Stimulated activated CD8-positive, alpha-beta memory T cell treated with anti-CD3 and anti-CD28 coated beads, Interleukin-7, amount 100 ng/mL, for 1 hour (primary cell): ENCODE measurements around the gene FGGY.

Experiments used
- DNase-seq, 2 donors: peaks; one replicate each; pipeline ENCODE4 v3.0.0-alpha.2; 2020; ENCODE audit warnings: low read depth in 2 of 2

The FGGY gene

GRCh38 chr1:59414406-59415133, 117.7 kb downstream of the FGGY start:
- DNase-seq: no peak

- no peak for DNase-seq
These were observed 118.5 kb downstream of the FGGY start for GRCh38 chr1:59415286-59415850.

- DNase-seq: no peak
These were observed 119.0 kb downstream of the FGGY start for GRCh38 chr1:59415881-59416280.

GRCh38 chr1:59417406-59417805, 120.5 kb downstream of the FGGY start:
- DNase-seq: no peak

GRCh38 chr1:59418363-59419144, 121.7 kb downstream of the FGGY start:
- no peak for DNase-seq

GRCh38 chr1:59419361-59420140, 122.7 kb downstream of the FGGY start:
- DNase-seq: no peak

GRCh38 chr1:59421232-59421920, 124.5 kb downstream of the FGGY start:
- no peak for DNase-seq

- DNase-seq: no peak
These were observed 126.2 kb downstream of the FGGY start for GRCh38 chr1:59422921-59423575.

GRCh38 chr1:59427155-59427554, 130.3 kb downstream of the FGGY start:
- DNase-seq: no peak

- DNase-seq: no peak
These were observed 130.9 kb downstream of the FGGY start for GRCh38 chr1:59427784-59428183.

GRCh38 chr1:59428828-59429227, 131.9 kb downstream of the FGGY start:
- DNase-seq: no peak

- no peak for DNase-seq
These were observed 132.8 kb downstream of the FGGY start for GRCh38 chr1:59429656-59430055.

GRCh38 chr1:59431566-59432294, 134.8 kb downstream of the FGGY start:
- DNase-seq: no peak

GRCh38 chr1:59432531-59433439, 135.9 kb downstream of the FGGY start:
- no peak for DNase-seq

- DNase-seq: no peak
These were observed 136.5 kb downstream of the FGGY start for GRCh38 chr1:59433440-59433813.

GRCh38 chr1:59434336-59434735, 137.4 kb downstream of the FGGY start:
- DNase-seq: no peak

- no peak for DNase-seq
These were observed 139.7 kb downstream of the FGGY start for GRCh38 chr1:59436637-59437036.

- no peak for DNase-seq
These were observed 141.2 kb downstream of the FGGY start for GRCh38 chr1:59438058-59438560.

- no peak for DNase-seq
These were observed 145.6 kb downstream of the FGGY start for GRCh38 chr1:59442492-59442891.
